Panc1 (cell line): ENCODE measurements around the gene MTMR4. TPM values are rescaled to one million over a fixed set of nuclear protein-coding genes. Genes with fewer than 3 reads are reported as not detected.

ENCODE experiments used
- total RNA-seq: library from RNA; stranded (reverse); gene quantifications from one replicate; pipeline ENCODE4 v1.2.1, GENCODE V29; 2021; ENCODE audit not compliant: unreplicated experiment

MTMR4 gene
- total RNA-seq, 1 experiment from 2014 or later: 20.8 TPM

Other genes starting within 250 kb of the MTMR4 start
- not detected for gene MPO, start 233.7 kb downstream of the MTMR4 start, total RNA-seq
- gene TSPOAP1, start 185.8 kb downstream of the MTMR4 start, total RNA-seq: 0.05 TPM
- gene SUPT4H1, start 162.4 kb downstream of the MTMR4 start, total RNA-seq: 53.8 TPM
- 4.7 TPM for gene RNF43, start 97.1 kb downstream of the MTMR4 start, total RNA-seq
- gene HSF5, start 26.2 kb downstream of the MTMR4 start, total RNA-seq: not detected
- not detected for gene TEX14, start 177.4 kb upstream of the MTMR4 start, total RNA-seq
- 19.9 TPM for gene RAD51C, start 178.0 kb upstream of the MTMR4 start, total RNA-seq
- 2.9 TPM for gene PPM1E, start 241.2 kb upstream of the MTMR4 start, total RNA-seq